Measurements from ENCODE around the gene EEF1G.

Gene EEF1G

DNA sequence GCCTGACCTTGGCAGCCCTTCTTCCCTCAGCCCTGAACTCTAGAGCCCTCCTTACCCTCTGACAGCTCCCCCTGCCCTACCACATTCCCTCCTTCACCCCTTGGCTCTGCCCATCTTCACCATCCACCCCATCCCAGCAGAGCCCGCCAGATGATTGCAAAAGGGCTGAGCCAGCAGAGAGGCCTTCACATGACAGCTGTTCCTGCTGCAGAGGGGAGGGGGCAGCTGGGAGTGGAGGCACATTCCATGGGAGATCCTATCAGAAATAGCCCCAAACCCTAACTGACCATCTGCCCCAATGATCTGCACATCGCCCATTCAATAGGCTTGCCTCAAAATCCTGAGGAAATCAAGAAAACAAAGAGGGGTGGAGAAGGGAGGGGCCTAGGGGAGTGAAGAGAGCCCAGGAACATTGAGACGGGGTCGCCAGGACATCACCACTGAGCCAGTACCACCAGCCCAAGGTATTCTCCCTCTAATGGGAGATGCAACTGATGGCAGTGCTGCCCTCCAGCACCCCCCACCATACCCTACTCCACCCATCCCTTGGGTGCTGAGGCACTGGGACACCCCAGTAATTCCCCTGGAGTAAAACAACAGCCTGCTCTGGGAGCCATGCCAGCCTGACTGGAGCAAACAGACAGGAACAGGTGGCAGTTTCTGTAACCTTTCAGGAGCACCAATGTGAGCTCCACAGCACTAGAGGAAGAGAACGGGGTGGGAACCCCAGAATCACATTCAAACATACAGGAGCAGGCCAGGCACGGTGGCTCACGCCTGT lies 19.1 kb downstream of the EEF1G start:
- no peak for TF ChIP-seq GATA2 (IDR thresholded peaks at IDR 0.05; ENCODE audit: low read depth, low read length)
- TF ChIP-seq GATA3 (IDR thresholded peaks at IDR 0.05; ENCODE audit: low read depth, low read length), result no peak

DNA sequence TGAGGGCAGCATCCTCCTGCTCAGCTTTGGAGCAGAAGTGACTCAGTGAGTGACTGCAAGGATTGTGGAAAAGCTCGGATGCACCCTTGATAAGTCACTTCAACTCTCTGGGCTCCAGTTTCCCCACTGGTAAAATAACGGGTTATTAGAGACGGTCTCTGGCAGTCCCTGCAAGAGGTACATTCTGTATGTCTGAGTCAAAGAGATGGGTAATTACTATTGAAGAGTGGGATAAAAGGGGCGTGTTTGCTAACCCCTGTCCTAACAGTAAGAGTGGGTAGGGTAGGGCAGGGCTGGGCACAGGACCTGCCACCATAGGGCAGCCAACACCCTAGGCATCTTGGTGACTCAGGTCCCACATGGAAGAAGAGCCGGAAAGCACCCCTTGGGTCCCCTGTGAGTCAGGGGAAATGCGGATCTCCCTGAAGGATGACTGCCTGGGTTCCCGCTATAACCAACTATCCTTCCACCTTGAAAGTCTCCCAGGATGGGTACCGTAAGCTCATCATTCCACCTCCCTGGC lies 19.8 kb downstream of the EEF1G start:
- TF ChIP-seq GATA3 (IDR thresholded peaks at IDR 0.05; ENCODE audit: low read depth, low read length) (no peak), GATA2 (IDR thresholded peaks at IDR 0.05; ENCODE audit: low read depth, low read length) (no peak)

GRCh38 chr11:62553080-62553838 lies 20.4 kb downstream of the EEF1G start:
- TF ChIP-seq GATA2 (IDR thresholded peaks at IDR 0.05; ENCODE audit: low read depth, low read length) (no peak), GATA3 (IDR thresholded peaks at IDR 0.05; ENCODE audit: low read depth, low read length) (no peak)

- TF ChIP-seq GATA3 (IDR thresholded peaks at IDR 0.05; ENCODE audit: low read depth, low read length), result no peak
- no peak for TF ChIP-seq GATA2 (IDR thresholded peaks at IDR 0.05; ENCODE audit: low read depth, low read length)
Observed at GRCh38 chr11:62552485-62553079, 21.1 kb downstream of the EEF1G start.

- no peak for TF ChIP-seq GATA2 (IDR thresholded peaks at IDR 0.05; ENCODE audit: low read depth, low read length)
- TF ChIP-seq GATA3 (IDR thresholded peaks at IDR 0.05; ENCODE audit: low read depth, low read length), result no peak
Observed at GRCh38 chr11:62548545-62549335, 25.0 kb downstream of the EEF1G start.

GRCh38 chr11:62547691-62548281 lies 25.9 kb downstream of the EEF1G start:
- TF ChIP-seq GATA3 (IDR thresholded peaks at IDR 0.05; ENCODE audit: low read depth, low read length) (no peak), GATA2 (IDR thresholded peaks at IDR 0.05; ENCODE audit: low read depth, low read length) (no peak)

- TF ChIP-seq GATA2 (IDR thresholded peaks at IDR 0.05; ENCODE audit: low read depth, low read length), result no peak
- TF ChIP-seq GATA3 (IDR thresholded peaks at IDR 0.05; ENCODE audit: low read depth, low read length), result no peak
Observed at GRCh38 chr11:62546929-62547625, 26.6 kb downstream of the EEF1G start.

DNA sequence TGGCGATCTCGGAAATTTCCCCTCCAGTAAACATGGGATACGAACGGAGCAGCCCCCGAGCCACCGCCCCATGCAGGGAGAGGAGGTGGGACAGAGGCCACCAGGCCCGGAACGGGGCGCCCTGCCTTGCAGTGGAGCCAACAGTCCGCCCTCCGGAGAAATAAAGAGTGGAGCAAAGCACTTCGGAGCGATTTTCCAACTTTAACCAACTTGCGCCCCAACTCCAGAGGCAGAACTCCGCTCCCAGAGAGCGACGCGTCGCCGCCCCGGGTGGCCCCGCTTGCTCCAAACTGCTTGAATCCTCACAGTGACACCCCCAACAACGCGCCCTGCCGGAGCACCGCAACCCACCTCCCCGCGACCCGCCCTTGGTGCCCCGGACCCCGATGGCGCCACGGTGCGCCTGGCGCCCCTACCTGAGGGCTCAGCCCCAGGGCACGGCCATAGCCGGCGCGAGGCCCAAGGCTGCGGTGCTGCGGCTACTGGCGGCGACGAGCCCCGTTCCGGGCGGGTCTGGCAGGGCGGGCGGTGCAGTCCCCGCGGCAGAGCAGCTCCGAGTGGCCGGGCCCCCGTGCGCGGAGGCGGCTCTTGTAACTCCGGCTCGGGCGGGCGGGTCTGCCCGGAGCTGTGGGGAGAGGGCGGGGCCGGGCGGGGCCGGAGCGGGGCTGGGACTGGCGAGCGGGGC lies 27.3 kb downstream of the EEF1G start, which contains the start of gene AHNAK:
AHNAK (minus strand) TSS at position 563 of the 685 bp plus-strand sequence. CDS start 10,708 bp downstream, outside the sequence.
- TF ChIP-seq GATA2 (IDR thresholded peaks at IDR 0.05; ENCODE audit: low read depth, low read length) (no peak), GATA3 (IDR thresholded peaks at IDR 0.05; ENCODE audit: low read depth, low read length) (no peak)

GRCh38 chr11:62545437-62546243 lies 28.1 kb downstream of the EEF1G start:
- TF ChIP-seq GATA3 (IDR thresholded peaks at IDR 0.05; ENCODE audit: low read depth, low read length) (no peak), GATA2 (IDR thresholded peaks at IDR 0.05; ENCODE audit: low read depth, low read length) (no peak)

DNA sequence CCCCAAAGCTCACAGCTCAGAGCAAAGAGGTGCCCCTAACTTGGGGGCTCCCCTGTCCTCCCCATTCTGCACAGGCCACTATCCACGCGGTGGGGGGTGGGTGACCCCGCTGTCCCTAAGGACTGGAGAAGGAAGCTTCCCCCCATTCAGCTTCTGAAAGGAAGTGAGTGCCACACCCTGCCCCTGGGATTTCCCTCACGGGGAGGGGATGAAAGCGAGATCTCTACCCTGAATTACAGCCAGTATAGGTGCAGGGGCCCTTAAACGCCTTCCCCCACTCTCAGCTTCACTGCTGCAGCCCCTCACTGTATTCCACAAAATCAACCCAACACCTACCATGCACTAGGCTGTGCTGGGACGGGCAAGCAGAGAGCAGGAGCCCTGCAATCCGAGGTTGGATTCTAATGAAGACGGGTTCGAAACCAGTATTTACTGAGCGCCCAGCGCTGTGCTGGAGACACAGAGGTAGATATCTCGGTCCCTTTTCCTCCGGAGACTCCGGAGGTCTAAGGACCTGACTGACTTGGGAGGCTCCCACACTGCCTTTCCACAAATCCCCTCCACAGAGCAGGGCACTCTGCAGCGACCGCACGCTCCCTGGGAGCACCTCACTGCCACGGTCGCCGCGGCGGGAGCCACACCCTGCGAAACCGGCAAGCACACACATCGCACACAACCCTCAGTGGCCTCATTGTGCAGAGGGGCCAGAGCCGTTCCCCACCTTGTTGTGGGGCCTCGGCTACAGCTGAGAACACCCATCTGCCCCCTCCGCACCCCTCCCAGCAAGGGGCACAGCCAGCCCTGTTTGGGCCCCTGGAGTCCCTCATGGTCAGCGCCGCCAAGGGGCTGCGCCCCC lies 28.9 kb downstream of the EEF1G start:
- TF ChIP-seq GATA3 (IDR thresholded peaks at IDR 0.05; ENCODE audit: low read depth, low read length), result no peak
- no peak for TF ChIP-seq GATA2 (IDR thresholded peaks at IDR 0.05; ENCODE audit: low read depth, low read length)

All from SH-SY5Y (cell line).